Esophagus muscularis mucosa (tissue), 3 donors: Measurements from ENCODE around the gene TTC24.

Source experiments
- CTCF ChIP-seq, 3 experiments: fragments of 200-600 bp in 2 of 3; fragments of 450-650 bp in 1 of 3; sonication (generic) in 2 of 3; IDR thresholded peaks; one replicate each; pipeline ENCODE4 v1.5.1; 2017 to 2019; ENCODE audit warnings: antibody characterized with exemption in 3 of 3, mild to moderate bottlenecking in 2 of 3, moderate library complexity in 1 of 3
- POLR2A ChIP-seq: fragments of 450-650 bp; IDR thresholded peaks from one replicate; pipeline ENCODE4 v1.6.1; 2017; ENCODE audit warnings: antibody characterized with exemption, moderate library complexity, mild to moderate bottlenecking, low read depth
- POLR2AphosphoS5 ChIP-seq, 2 donors: sonication (generic); formaldehyde crosslinking; IDR thresholded peaks; one replicate each; pipeline ENCODE4 v1.6.1; 2017; ENCODE audit warnings: antibody characterized with exemption in 2 of 2

- TF ChIP-seq CTCF (IDR thresholded peaks at IDR 0.05) (no peak), POLR2AphosphoS5 (IDR thresholded peaks at IDR 0.05) (no peak), POLR2A (no peak)
Measured at GRCh38 chr1:156554971-156555370, 24.6 kb upstream of the TTC24 start.
